Measurements from ENCODE around the gene SNAPC4.

Gene SNAPC4

GRCh38 chr9:136387217-136387616 lies 12.8 kb downstream of the SNAPC4 start:
- H3K79me2 ChIP-seq: no peaks in the 10 kb centered on the region
- no peaks in the 10 kb centered on the region for H3K27me3 ChIP-seq (ENCODE audit: control insufficient read depth, insufficient read depth, low read length)
- no peak overlapping the region for H3K4me3 ChIP-seq (ENCODE audit: low read depth, low read length)
- H3K27ac ChIP-seq: no peak overlapping the region
- no peak overlapping the region for H3K9ac ChIP-seq
- no peaks in the 10 kb centered on the region for H3K9me3 ChIP-seq (ENCODE audit: control insufficient read depth, low read length)
- H3K4me2 ChIP-seq (ENCODE audit: low read length): no peak overlapping the region
- H3K36me3 ChIP-seq (ENCODE audit: control insufficient read depth, insufficient read depth, low read length): no peaks in the 10 kb centered on the region
- TF ChIP-seq, protein P1, sequence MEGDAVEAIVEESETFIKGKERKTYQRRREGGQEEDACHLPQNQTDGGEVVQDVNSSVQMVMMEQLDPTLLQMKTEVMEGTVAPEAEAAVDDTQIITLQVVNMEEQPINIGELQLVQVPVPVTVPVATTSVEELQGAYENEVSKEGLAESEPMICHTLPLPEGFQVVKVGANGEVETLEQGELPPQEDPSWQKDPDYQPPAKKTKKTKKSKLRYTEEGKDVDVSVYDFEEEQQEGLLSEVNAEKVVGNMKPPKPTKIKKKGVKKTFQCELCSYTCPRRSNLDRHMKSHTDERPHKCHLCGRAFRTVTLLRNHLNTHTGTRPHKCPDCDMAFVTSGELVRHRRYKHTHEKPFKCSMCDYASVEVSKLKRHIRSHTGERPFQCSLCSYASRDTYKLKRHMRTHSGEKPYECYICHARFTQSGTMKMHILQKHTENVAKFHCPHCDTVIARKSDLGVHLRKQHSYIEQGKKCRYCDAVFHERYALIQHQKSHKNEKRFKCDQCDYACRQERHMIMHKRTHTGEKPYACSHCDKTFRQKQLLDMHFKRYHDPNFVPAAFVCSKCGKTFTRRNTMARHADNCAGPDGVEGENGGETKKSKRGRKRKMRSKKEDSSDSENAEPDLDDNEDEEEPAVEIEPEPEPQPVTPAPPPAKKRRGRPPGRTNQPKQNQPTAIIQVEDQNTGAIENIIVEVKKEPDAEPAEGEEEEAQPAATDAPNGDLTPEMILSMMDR (IDR thresholded peaks at IDR 0.05): no peak
- no peak overlapping the region for H2AFZ ChIP-seq
- no peaks in the 10 kb centered on the region for H3K4me1 ChIP-seq

DNA sequence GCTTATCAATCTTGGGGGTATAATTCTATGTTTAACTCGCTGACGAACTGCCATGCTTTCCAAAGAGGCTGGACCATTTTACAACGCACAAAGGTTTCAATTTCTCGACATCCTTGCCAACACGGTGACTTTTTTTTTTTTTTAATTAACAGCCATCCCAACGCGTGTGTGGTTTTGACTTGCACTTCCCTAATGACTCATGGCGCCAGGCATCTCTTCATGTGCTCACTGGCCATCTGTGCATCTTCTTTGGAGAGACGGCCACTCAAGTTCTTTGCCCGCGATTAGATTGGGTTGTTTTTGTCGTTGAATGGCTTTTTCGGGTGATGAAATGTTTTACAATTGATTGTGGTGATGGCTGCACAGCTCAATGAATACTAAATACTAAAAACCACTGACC lies 14.0 kb downstream of the SNAPC4 start:
- no peaks in the 10 kb centered on the region for H3K9me3 ChIP-seq (ENCODE audit: control insufficient read depth, low read length)
- H2AFZ ChIP-seq: no peak overlapping the region
- H3K27ac ChIP-seq: no peak overlapping the region
- H3K4me3 ChIP-seq (ENCODE audit: low read depth, low read length): no peak overlapping the region
- no peak overlapping the region for H3K9ac ChIP-seq
- no peaks in the 10 kb centered on the region for H3K4me1 ChIP-seq
- TF ChIP-seq, protein P1 (IDR thresholded peaks at IDR 0.05): no peak
- no peaks in the 10 kb centered on the region for H3K36me3 ChIP-seq (ENCODE audit: control insufficient read depth, insufficient read depth, low read length)
- no peak overlapping the region for H3K4me2 ChIP-seq (ENCODE audit: low read length)
- no peaks in the 10 kb centered on the region for H3K27me3 ChIP-seq (ENCODE audit: control insufficient read depth, insufficient read depth, low read length)
- H3K79me2 ChIP-seq: no peaks in the 10 kb centered on the region

- H3K9ac ChIP-seq: no peak overlapping the region
- H3K36me3 ChIP-seq (ENCODE audit: control insufficient read depth, insufficient read depth, low read length): no peaks in the 10 kb centered on the region
- TF ChIP-seq, protein P1 (IDR thresholded peaks at IDR 0.05): no peak
- no peak overlapping the region for H3K4me2 ChIP-seq (ENCODE audit: low read length)
- H2AFZ ChIP-seq: no peak overlapping the region
- H3K27ac ChIP-seq: no peak overlapping the region
- no peaks in the 10 kb centered on the region for H3K27me3 ChIP-seq (ENCODE audit: control insufficient read depth, insufficient read depth, low read length)
- no peaks in the 10 kb centered on the region for H3K9me3 ChIP-seq (ENCODE audit: control insufficient read depth, low read length)
- no peaks in the 10 kb centered on the region for H3K79me2 ChIP-seq
- no peaks in the 10 kb centered on the region for H3K4me1 ChIP-seq
- no peak overlapping the region for H3K4me3 ChIP-seq (ENCODE audit: low read depth, low read length)
Observed at GRCh38 chr9:136385015-136385414, 15.0 kb downstream of the SNAPC4 start.

DNA sequence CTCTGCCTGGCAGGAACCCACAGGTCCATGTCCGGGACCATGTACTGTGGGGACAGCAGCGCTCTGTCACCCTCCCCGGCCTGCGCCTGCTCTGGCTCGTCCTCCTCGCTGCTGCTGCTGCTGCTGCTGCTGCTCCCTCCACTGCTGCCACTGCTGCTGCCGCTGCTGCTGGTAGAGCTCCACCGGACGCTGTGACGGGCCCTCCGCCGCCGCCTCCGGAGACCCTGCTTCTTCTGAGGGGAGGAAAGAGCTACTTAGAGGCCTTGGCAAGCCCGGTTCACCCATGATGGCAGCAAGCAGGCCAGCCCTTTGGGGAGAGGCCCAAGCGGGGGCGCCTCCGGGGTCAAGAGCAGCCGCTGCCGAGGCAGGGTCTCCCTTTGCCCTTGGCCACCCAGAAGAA lies 16.5 kb downstream of the SNAPC4 start:
- no peak overlapping the region for H3K4me2 ChIP-seq (ENCODE audit: low read length)
- H2AFZ ChIP-seq: no peak overlapping the region
- H3K9me3 ChIP-seq (ENCODE audit: control insufficient read depth, low read length): no peaks in the 10 kb centered on the region
- H3K79me2 ChIP-seq: no peaks in the 10 kb centered on the region
- no peaks in the 10 kb centered on the region for H3K4me1 ChIP-seq
- H3K9ac ChIP-seq: no peak overlapping the region
- no peak overlapping the region for H3K4me3 ChIP-seq (ENCODE audit: low read depth, low read length)
- no peaks in the 10 kb centered on the region for H3K27me3 ChIP-seq (ENCODE audit: control insufficient read depth, insufficient read depth, low read length)
- TF ChIP-seq, protein P1 (IDR thresholded peaks at IDR 0.05): no peak
- H3K27ac ChIP-seq: no peak overlapping the region
- H3K36me3 ChIP-seq (ENCODE audit: control insufficient read depth, insufficient read depth, low read length): no peaks in the 10 kb centered on the region

GRCh38 chr9:136381966-136382513 lies 17.9 kb downstream of the SNAPC4 start:
- Histone ChIP-seq H2AFZ (no peak overlapping the region), H3K27ac (no peak overlapping the region), H3K36me3 (ENCODE audit: control insufficient read depth, insufficient read depth, low read length) (no peaks in the 10 kb centered on the region), H3K4me1 (no peaks in the 10 kb centered on the region), H3K9me3 (ENCODE audit: control insufficient read depth, low read length) (no peaks in the 10 kb centered on the region), H3K4me3 (ENCODE audit: low read depth, low read length) (no peak overlapping the region), H3K9ac (no peak overlapping the region), H3K4me2 (ENCODE audit: low read length) (no peak overlapping the region), H3K27me3 (ENCODE audit: control insufficient read depth, insufficient read depth, low read length) (no peaks in the 10 kb centered on the region), H3K79me2 (no peaks in the 10 kb centered on the region)
- TF ChIP-seq, protein P1 (IDR thresholded peaks at IDR 0.05): no peak
